ENCODE measurements around the gene APP.

DNA sequence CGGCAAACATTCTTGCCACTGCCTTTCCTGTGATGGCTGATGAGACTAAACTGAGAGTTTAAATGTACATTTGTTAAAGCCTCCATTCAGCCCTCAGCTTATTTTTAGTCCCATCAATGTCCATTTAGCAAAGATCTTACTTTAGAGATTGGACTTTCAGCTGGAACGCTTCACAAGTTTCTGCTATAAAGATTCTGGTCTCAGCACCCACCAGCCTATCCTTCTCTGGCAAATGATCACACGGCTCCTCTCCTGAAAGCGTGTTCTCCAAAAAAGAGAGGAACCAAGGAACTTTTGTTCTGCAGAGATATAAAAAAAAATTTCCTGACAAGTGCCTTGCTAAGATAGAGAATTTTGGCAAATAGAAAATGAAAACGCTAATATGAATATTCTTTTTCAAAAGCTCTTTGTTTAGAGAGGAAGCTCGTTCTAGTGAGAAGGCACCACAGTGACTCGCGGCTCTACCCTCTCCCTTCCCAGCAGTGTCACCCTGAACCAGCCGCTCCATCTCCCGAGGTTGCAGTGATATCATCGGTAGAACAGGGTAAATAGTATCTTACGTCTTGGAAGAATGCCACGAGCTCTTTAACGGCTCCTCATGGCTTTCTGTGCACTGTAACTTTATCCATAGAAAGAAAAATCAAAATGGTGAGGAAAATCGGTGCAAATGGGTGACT, 200.2 kb downstream of the APP start:
- no peak for TF ChIP-seq FOS (IDR thresholded peaks at IDR 0.05; ENCODE audit: borderline replicate concordance, extremely low read depth, insufficient read length)
- TF ChIP-seq, protein P1, sequence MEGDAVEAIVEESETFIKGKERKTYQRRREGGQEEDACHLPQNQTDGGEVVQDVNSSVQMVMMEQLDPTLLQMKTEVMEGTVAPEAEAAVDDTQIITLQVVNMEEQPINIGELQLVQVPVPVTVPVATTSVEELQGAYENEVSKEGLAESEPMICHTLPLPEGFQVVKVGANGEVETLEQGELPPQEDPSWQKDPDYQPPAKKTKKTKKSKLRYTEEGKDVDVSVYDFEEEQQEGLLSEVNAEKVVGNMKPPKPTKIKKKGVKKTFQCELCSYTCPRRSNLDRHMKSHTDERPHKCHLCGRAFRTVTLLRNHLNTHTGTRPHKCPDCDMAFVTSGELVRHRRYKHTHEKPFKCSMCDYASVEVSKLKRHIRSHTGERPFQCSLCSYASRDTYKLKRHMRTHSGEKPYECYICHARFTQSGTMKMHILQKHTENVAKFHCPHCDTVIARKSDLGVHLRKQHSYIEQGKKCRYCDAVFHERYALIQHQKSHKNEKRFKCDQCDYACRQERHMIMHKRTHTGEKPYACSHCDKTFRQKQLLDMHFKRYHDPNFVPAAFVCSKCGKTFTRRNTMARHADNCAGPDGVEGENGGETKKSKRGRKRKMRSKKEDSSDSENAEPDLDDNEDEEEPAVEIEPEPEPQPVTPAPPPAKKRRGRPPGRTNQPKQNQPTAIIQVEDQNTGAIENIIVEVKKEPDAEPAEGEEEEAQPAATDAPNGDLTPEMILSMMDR (IDR thresholded peaks at IDR 0.05 in 2 of 3, conservative IDR thresholded peaks at IDR 0.05 in 1 of 3; ENCODE audit: control insufficient read depth in 2 of 3, extremely low read depth in 1 of 3, insufficient read depth in 1 of 3, low read depth in 3 of 3, low read length in 3 of 3), result no peak

Data from GM12878 (cell line).